HG03175 (cell line): ENCODE measurements around the gene MICAL3.

ENCODE experiments used
- ATAC-seq: cut with Tn5 transposase; IDR thresholded peaks from one replicate; pipeline ENCODE4 v1.9.1; 2021; ENCODE audit warnings: mild to moderate bottlenecking, moderate library complexity; ENCODE audit not compliant: unreplicated experiment

The MICAL3 gene

GRCh38 chr22:17806437-17806836, 217.9 kb downstream of the MICAL3 start:
- no peak for ATAC-seq

DNA sequence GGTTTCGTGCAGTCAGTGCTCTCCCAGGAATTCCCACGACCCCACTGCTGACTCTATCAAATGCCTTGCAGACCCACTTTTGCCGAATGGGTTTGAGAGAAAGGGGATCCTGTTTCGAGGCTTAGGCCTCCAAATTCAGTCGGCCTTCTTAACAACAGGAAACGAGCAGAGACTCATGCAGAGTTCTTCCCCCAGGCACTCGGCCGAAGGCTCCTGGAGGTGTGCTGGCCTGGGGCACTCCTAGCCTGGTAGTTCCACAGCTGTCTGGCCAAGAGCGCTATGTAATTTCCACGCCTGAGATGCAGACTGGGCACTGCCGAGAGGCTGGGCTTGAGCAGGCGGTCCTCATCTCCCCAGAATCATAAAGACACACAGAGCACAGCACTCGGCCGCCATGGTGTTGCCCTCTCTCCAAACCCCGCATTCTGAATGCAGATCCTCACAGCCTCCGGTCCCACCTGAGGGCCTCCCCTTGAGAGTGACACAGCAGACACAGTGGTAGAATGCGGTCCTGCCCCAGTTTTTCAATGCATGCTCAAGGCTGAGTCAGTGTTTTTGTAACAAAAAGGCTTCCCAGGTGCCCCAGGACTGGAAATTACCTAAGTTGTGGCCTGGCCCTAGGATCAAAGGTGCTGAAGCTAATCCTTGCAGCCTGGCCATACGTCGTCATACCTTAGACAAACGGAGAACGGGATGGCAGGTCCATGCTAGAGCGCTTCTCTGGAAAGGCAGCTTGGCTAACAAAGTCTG, 219.9 kb downstream of the MICAL3 start:
- no peak for ATAC-seq

DNA sequence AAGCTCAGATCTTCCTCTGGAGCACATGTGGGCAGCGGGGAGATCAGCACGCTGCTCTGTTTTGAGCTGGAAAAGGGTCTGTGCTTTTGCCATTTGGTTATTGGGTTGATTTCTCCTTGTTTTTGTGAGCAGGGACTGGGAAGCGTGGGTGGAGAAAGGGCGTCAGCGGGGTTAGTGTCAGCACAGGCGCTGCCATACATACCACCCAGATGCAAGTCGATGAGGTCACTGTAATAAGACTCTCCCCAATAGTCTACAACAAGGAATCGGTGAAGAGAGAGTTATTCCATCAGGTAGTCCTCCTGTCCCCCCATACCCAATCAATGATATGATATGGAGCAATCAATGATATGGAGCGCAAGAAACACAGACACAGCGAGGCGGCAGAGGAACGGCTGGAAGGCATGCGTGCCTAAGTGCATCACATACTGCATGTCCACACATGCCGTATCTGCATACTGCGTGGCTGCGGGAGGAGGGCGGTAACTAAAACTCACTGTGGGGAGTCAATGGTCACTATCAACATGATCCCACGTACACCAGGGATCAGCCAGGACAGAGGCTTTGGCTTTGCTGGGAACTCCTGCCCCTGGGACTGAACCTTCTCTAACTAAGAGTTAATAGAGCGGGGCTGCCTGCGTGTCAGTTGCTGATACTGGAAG, 220.6 kb downstream of the MICAL3 start:
- no peak for ATAC-seq

- no peak for ATAC-seq
These were observed 221.5 kb downstream of the MICAL3 start for GRCh38 chr22:17802822-17803221.

- ATAC-seq, result no peak
These were observed 221.9 kb downstream of the MICAL3 start for GRCh38 chr22:17802411-17802810.

GRCh38 chr22:17797721-17798559, 226.4 kb downstream of the MICAL3 start:
- peak; percentile 58 for ATAC-seq

DNA sequence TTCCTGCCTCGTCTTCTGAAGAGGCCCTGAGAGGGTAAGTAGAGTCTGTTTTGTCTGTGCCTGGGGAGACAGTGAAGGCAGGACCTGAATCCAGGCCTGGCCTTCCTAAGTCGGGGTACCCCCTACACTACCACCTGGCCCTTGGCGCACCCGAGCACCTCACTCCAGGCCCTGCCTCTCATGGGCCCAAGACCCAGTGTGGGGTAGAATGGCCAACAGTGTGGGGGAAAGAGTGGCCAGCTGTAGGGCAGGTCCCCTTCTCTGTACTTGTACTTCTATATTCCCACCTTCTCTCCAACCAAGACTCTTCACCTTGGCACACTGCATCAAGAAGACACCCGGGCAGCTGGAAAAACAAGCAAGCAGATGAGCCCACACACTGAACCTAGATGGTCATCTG, 227.7 kb downstream of the MICAL3 start:
- ATAC-seq, result no peak

- no peak for ATAC-seq
These were observed 228.5 kb downstream of the MICAL3 start for GRCh38 chr22:17795661-17796548.

DNA sequence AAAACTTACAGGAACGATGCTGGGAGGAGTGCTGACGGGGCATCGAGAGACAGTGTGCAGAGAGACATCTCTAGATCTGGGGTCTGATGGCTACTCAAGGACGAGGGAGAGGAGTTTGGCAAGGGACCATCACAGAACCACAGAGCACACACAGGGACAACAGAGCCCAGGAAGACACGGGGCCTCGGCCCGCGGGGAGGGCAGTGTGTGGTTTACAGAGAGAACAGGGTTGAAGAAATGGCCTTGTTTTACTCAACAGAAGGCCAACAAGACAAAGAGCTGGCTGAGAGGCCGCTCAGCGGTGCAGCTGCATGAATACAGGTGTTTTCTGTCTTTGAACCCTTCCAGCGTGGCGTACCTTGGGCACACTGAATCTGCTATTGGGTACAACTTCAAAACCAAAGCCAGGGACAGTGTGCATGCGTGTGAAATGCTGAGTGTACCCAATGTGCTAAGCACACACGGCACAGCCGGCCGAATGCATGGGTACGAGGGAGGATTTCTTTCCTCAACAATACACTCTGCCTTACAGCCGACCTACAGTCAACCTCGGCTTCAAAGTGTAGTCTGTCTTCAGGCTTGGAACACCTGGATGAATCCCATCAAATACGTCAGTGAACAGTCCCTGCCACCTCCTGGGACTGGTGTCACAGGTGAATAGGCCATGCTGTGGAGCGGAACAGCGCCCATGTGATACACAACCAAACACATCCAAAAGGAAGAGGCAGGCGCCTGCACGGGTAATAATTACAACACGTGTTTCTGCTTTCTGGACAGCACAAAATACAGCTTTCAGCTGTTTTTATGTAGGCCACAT, 229.4 kb downstream of the MICAL3 start:
- no peak for ATAC-seq

- ATAC-seq, result no peak
These were observed 231.4 kb downstream of the MICAL3 start for GRCh38 chr22:17792854-17793434.

DNA sequence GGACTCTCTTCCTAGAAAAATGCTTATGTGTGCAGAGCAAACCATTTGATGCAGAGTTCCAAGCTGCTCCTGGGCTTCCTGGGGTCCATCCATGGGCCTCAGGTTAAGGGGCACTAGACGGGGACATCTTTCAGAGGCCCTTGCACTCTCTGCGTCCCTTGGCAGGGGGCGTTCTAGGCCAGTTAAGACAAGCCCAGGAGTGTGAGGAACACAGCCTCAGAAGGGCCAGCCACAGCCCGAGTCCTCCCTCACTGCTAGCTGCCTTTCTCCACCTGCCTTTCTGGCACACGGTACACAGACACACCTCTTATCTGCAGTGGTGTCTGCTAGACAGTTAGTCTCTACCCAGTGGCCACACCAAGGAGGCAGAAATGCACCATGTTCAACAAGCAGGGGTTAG, 232.1 kb downstream of the MICAL3 start:
- ATAC-seq, result no peak

DNA sequence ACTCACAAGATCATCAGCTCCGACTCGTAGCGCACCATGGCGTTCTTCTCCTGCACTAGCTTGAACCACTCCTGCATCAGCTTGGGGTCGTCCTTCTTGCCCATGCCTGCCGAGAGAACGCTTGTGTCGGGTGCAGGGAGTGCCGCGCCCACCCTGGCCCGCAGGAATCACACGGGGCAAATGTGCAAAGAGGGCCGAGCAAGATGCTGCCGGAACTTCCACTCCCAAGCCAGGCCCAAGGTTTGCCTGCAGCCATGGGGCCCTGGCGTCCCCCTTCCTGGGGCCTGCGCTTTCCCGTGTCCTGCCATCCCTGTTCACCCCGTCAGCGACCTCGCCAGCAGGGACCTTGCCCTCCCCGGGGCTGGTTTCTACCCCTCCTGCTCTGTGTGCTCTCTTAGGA, 233.2 kb downstream of the MICAL3 start:
- no peak for ATAC-seq

DNA sequence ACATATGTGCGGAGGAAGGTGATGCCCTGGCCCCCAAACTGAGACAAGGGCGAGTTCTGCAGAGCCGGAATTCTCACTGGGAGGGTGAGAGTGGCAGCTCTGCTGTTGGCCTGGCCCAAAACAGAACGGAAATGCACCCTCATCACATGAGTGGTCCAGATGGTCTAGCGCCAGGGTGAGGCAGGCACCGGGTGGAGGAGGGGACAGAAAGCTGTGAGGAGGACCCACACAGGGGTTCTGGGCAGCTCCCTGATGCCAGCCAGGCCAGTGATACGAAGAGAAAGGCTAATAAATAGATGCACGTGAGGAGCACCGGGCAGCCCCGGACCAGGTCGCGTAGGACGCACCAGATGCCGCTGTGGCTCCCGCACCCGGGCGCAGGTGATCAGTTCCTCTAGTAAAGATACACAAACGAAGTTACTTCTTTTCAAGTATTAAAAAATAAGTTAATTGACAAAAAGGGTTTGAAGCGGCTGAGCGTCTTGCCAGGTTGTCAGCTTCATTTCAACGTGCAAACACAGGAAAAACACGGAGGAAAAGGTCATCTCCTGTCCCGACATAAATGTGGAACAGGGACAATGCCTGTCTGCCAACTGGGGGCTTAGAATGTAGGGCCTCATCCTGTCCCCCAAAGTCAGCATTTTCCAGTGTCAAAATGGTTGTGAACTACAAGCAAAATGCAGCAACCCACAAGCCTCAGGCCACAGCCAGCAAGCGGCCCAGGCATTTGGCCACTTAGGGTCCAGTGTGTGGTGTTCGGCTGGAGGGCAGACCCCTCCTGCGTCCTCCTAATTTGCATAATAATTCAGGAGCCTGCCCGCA, 234.8 kb downstream of the MICAL3 start:
- ATAC-seq, result no peak

- ATAC-seq, result no peak
These were observed 235.6 kb downstream of the MICAL3 start for GRCh38 chr22:17788528-17789378.

- ATAC-seq, result no peak
These were observed 236.5 kb downstream of the MICAL3 start for GRCh38 chr22:17787716-17788330.

DNA sequence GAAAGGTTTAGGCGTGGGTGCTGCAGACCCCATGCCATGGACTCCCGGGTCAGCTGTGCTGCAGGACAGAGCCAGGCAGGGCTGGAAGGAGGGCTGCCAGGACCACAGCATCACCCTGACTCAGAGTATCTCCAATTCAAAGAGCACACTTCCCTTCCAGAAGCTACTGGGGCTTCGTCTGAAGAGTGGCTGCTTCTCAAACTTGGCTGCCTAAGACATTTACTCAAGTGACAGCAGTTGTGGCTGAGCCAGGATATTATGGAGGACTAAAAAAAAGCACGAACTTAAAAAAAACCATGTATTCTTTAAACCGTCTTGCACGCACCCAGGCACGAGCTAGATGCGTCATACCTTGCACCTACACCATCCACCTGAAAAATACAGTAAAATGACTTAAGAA, 237.1 kb downstream of the MICAL3 start:
- ATAC-seq, result no peak

- ATAC-seq, result no peak
These were observed 237.8 kb downstream of the MICAL3 start for GRCh38 chr22:17786435-17787161.
